K562 (cell line): Measurements from ENCODE around the gene EMC10.

ENCODE experiments used
- ELF2 ChIP-seq: fragments of 250-450 bp; sonication (Bioruptor Pico); IDR thresholded peaks from 2 replicates; pipeline ENCODE4 v1.5.0; 2021; ENCODE audit warnings: mild to moderate bottlenecking
- HCFC1 ChIP-seq: IDR thresholded peaks from 2 replicates; pipeline ENCODE4 v1.6.1; 2012; ENCODE audit warnings: low read depth, low read length, improper control_type of control experiment
- KLF6 ChIP-seq: fragments of 250-450 bp; sonication (Bioruptor Pico); IDR thresholded peaks from 2 replicates; pipeline ENCODE4 v1.4.0; 2020; ENCODE audit warnings: mild to moderate bottlenecking, moderate library complexity, borderline replicate concordance
- MEF2D ChIP-seq: conservative IDR thresholded peaks from 2 replicates; pipeline ENCODE4 v1.6.1; 2016; ENCODE audit warnings: low read depth, missing genetic modification characterization, missing compliant biosample characterization
- MXI1 ChIP-seq: IDR thresholded peaks from 2 replicates; pipeline ENCODE4 v1.6.1; 2011; ENCODE audit warnings: low read depth, mild to moderate bottlenecking, improper control_type of control experiment, low read length
- POLR2AphosphoS5 ChIP-seq: IDR thresholded peaks from 2 replicates; pipeline ENCODE4 v1.6.1; 2011; ENCODE audit warnings: mild to moderate bottlenecking, low read depth, low read length, moderate library complexity; ENCODE audit not compliant: control insufficient read depth, insufficient read depth
- ZFP36 ChIP-seq: fragments of 150-350 bp; IDR thresholded peaks from 2 replicates; pipeline ENCODE4 v1.6.1; 2018; ENCODE audit warnings: low read length, low read depth; ENCODE audit not compliant: partially characterized antibody
- ZNF124 ChIP-seq: sonication (generic); formaldehyde crosslinking; IDR thresholded peaks from 2 replicates; pipeline ENCODE4 v1.8.1; 2022; ENCODE audit warnings: missing genetic modification reagents
- ZNF785 ChIP-seq: fragments of 250-450 bp; sonication (Bioruptor Pico); IDR thresholded peaks from 2 replicates; pipeline ENCODE4 v1.4.0; 2020; ENCODE audit warnings: mild to moderate bottlenecking
- TF ChIP-seq, protein P1 (sequence below): fragments of 250-450 bp; sonication (Bioruptor Pico); IDR thresholded peaks from 2 replicates; pipeline ENCODE4 v1.8.0; 2021; ENCODE audit warnings: moderate library complexity, mild to moderate bottlenecking, inconsistent platforms
- TF ChIP-seq, protein P2 (sequence below): fragments of 250-450 bp; sonication (Bioruptor Pico); IDR thresholded peaks from 2 replicates; pipeline ENCODE4 v1.4.0; 2020
- TF ChIP-seq, protein P3 (sequence below): sonication (generic); formaldehyde crosslinking; IDR thresholded peaks from 2 replicates; pipeline ENCODE4 v1.9.0; 2022; ENCODE audit warnings: mild to moderate bottlenecking, missing genetic modification reagents
- TF ChIP-seq, protein P4 (sequence below): sonication (generic); formaldehyde crosslinking; IDR thresholded peaks from 2 replicates; pipeline ENCODE4 v1.8.0; 2023; ENCODE audit warnings: missing genetic modification reagents, mild to moderate bottlenecking, borderline replicate concordance
- TF ChIP-seq, protein P5 (sequence below), 3 experiments: IDR thresholded peaks in 2 of 3; conservative IDR thresholded peaks in 1 of 3; 2 replicates each; pipeline ENCODE4 v1.5.1; 2011 to 2012; ENCODE audit warnings: low read length in 3 of 3, mild to moderate bottlenecking in 3 of 3, control low read depth in 2 of 3, improper control_type of control experiment in 1 of 3, inconsistent platforms in 1 of 3, low read depth in 1 of 3, mixed read lengths in 1 of 3, moderate library complexity in 1 of 3; ENCODE audit not compliant: insufficient read depth in 2 of 3

DNA sequence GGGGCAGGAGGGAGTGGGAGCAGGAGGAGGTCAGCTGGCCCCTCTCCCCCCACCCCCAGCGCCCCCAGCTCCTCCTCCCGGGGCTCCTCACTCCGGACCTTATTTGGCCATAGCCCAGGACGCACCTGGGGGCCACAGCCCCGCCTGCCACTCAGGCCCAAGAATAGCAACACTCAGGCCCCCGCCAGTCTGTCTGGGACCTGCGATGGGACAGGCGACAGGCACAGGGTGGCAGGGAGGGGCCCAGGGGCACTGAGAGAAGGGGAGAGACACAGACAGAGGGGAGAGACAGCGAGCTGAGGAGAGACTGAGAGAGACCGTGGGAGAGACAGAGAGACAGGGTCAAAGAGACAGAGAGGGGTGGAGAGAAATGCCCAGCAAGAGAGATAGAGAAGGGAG lies 24.4 kb downstream of the EMC10 start:
- TF ChIP-seq ELF2 (CRISPR knock-in tag), result no peak
- TF ChIP-seq, protein P1, sequence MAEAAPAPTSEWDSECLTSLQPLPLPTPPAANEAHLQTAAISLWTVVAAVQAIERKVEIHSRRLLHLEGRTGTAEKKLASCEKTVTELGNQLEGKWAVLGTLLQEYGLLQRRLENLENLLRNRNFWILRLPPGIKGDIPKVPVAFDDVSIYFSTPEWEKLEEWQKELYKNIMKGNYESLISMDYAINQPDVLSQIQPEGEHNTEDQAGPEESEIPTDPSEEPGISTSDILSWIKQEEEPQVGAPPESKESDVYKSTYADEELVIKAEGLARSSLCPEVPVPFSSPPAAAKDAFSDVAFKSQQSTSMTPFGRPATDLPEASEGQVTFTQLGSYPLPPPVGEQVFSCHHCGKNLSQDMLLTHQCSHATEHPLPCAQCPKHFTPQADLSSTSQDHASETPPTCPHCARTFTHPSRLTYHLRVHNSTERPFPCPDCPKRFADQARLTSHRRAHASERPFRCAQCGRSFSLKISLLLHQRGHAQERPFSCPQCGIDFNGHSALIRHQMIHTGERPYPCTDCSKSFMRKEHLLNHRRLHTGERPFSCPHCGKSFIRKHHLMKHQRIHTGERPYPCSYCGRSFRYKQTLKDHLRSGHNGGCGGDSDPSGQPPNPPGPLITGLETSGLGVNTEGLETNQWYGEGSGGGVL (CRISPR knock-in tag), result no peak
- TF ChIP-seq MXI1, result no peak
- no peak for TF ChIP-seq MEF2D
- TF ChIP-seq ZNF124, result no peak
- TF ChIP-seq, protein P2, sequence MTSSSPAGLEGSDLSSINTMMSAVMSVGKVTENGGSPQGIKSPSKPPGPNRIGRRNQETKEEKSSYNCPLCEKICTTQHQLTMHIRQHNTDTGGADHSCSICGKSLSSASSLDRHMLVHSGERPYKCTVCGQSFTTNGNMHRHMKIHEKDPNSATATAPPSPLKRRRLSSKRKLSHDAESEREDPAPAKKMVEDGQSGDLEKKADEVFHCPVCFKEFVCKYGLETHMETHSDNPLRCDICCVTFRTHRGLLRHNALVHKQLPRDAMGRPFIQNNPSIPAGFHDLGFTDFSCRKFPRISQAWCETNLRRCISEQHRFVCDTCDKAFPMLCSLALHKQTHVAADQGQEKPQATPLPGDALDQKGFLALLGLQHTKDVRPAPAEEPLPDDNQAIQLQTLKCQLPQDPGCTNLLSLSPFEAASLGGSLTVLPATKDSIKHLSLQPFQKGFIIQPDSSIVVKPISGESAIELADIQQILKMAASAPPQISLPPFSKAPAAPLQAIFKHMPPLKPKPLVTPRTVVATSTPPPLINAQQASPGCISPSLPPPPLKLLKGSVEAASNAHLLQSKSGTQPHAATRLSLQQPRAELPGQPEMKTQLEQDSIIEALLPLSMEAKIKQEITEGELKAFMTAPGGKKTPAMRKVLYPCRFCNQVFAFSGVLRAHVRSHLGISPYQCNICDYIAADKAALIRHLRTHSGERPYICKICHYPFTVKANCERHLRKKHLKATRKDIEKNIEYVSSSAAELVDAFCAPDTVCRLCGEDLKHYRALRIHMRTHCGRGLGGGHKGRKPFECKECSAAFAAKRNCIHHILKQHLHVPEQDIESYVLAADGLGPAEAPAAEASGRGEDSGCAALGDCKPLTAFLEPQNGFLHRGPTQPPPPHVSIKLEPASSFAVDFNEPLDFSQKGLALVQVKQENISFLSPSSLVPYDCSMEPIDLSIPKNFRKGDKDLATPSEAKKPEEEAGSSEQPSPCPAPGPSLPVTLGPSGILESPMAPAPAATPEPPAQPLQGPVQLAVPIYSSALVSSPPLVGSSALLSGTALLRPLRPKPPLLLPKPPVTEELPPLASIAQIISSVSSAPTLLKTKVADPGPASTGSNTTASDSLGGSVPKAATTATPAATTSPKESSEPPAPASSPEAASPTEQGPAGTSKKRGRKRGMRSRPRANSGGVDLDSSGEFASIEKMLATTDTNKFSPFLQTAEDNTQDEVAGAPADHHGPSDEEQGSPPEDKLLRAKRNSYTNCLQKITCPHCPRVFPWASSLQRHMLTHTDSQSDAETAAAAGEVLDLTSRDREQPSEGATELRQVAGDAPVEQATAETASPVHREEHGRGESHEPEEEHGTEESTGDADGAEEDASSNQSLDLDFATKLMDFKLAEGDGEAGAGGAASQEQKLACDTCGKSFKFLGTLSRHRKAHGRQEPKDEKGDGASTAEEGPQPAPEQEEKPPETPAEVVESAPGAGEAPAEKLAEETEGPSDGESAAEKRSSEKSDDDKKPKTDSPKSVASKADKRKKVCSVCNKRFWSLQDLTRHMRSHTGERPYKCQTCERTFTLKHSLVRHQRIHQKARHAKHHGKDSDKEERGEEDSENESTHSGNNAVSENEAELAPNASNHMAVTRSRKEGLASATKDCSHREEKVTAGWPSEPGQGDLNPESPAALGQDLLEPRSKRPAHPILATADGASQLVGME (CRISPR knock-in tag), result no peak
- TF ChIP-seq, protein P3, sequence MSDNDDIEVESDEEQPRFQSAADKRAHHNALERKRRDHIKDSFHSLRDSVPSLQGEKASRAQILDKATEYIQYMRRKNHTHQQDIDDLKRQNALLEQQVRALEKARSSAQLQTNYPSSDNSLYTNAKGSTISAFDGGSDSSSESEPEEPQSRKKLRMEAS, result no peak
- TF ChIP-seq KLF6 (CRISPR knock-in tag), result no peak
- no peak for TF ChIP-seq ZFP36
- no peak for TF ChIP-seq ZNF785
- TF ChIP-seq, protein P4, sequence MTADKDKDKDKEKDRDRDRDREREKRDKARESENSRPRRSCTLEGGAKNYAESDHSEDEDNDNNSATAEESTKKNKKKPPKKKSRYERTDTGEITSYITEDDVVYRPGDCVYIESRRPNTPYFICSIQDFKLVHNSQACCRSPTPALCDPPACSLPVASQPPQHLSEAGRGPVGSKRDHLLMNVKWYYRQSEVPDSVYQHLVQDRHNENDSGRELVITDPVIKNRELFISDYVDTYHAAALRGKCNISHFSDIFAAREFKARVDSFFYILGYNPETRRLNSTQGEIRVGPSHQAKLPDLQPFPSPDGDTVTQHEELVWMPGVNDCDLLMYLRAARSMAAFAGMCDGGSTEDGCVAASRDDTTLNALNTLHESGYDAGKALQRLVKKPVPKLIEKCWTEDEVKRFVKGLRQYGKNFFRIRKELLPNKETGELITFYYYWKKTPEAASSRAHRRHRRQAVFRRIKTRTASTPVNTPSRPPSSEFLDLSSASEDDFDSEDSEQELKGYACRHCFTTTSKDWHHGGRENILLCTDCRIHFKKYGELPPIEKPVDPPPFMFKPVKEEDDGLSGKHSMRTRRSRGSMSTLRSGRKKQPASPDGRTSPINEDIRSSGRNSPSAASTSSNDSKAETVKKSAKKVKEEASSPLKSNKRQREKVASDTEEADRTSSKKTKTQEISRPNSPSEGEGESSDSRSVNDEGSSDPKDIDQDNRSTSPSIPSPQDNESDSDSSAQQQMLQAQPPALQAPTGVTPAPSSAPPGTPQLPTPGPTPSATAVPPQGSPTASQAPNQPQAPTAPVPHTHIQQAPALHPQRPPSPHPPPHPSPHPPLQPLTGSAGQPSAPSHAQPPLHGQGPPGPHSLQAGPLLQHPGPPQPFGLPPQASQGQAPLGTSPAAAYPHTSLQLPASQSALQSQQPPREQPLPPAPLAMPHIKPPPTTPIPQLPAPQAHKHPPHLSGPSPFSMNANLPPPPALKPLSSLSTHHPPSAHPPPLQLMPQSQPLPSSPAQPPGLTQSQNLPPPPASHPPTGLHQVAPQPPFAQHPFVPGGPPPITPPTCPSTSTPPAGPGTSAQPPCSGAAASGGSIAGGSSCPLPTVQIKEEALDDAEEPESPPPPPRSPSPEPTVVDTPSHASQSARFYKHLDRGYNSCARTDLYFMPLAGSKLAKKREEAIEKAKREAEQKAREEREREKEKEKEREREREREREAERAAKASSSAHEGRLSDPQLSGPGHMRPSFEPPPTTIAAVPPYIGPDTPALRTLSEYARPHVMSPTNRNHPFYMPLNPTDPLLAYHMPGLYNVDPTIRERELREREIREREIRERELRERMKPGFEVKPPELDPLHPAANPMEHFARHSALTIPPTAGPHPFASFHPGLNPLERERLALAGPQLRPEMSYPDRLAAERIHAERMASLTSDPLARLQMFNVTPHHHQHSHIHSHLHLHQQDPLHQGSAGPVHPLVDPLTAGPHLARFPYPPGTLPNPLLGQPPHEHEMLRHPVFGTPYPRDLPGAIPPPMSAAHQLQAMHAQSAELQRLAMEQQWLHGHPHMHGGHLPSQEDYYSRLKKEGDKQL (CRISPR knock-in tag), result no peak
- no peak for TF ChIP-seq HCFC1
- TF ChIP-seq POLR2AphosphoS5, result no peak
- TF ChIP-seq, protein P5, sequence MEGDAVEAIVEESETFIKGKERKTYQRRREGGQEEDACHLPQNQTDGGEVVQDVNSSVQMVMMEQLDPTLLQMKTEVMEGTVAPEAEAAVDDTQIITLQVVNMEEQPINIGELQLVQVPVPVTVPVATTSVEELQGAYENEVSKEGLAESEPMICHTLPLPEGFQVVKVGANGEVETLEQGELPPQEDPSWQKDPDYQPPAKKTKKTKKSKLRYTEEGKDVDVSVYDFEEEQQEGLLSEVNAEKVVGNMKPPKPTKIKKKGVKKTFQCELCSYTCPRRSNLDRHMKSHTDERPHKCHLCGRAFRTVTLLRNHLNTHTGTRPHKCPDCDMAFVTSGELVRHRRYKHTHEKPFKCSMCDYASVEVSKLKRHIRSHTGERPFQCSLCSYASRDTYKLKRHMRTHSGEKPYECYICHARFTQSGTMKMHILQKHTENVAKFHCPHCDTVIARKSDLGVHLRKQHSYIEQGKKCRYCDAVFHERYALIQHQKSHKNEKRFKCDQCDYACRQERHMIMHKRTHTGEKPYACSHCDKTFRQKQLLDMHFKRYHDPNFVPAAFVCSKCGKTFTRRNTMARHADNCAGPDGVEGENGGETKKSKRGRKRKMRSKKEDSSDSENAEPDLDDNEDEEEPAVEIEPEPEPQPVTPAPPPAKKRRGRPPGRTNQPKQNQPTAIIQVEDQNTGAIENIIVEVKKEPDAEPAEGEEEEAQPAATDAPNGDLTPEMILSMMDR (IDR thresholded peaks at IDR 0.05 in 2 of 3, conservative IDR thresholded peaks at IDR 0.05 in 1 of 3; ENCODE audit: insufficient read depth in 2 of 3, low read depth in 1 of 3, low read length in 3 of 3), result no peak
